CD14-positive monocyte (primary cell): Measurements from ENCODE around the gene TECPR1. TPM values are rescaled to one million over a fixed set of nuclear protein-coding genes. Genes with fewer than 3 reads are reported as not detected.
A peak's percentile ranks its signal among the peaks of the same experiment; 100 is the strongest.

Source experiments
- DNase-seq, 3 donors: peaks; one replicate each; pipeline ENCODE4 v3.0.0-alpha.2; 2011 to 2022
- H2AFZ ChIP-seq: 2 replicates; pipeline ENCODE4 v1.6.0; 2012; ENCODE audit warnings: mild to moderate bottlenecking, low read depth, low read length, inconsistent platforms; ENCODE audit not compliant: insufficient read depth, poor library complexity, severe bottlenecking
- H3K27ac ChIP-seq, 2 donors: 1 replicate in 1 of 2; 2 replicates in 1 of 2; pipeline ENCODE4 v1.5.1; 2012 to 2013; ENCODE audit warnings: low read length in 2 of 2, control low read depth in 1 of 2, inconsistent platforms in 1 of 2, low read depth in 1 of 2, mild to moderate bottlenecking in 1 of 2
- H3K27me3 ChIP-seq, 2 donors: one replicate each; pipeline versions ENCODE4 v1.6.0 to v1.6.1; 2011 to 2013; ENCODE audit warnings: low read length in 2 of 2; ENCODE audit not compliant: control insufficient read depth in 2 of 2, insufficient read depth in 2 of 2
- H3K36me3 ChIP-seq, 2 donors: replicated peaks in 1 of 2; 1 replicate in 1 of 2; 2 replicates in 1 of 2; pipeline versions ENCODE4 v1.5.1 to v1.6.1; 2012 to 2013; ENCODE audit warnings: low read length in 2 of 2, control low read depth in 1 of 2, inconsistent platforms in 1 of 2, mild to moderate bottlenecking in 1 of 2; ENCODE audit not compliant: insufficient read depth in 2 of 2, control insufficient read depth in 1 of 2
- H3K4me1 ChIP-seq, 2 donors: 1 replicate in 1 of 2; 2 replicates in 1 of 2; pipeline versions ENCODE4 v1.5.1 to v1.6.1; 2012 to 2013; ENCODE audit warnings: low read length in 2 of 2, control low read depth in 1 of 2, inconsistent platforms in 1 of 2, mild to moderate bottlenecking in 1 of 2, moderate library complexity in 1 of 2; ENCODE audit not compliant: insufficient read depth in 2 of 2, control insufficient read depth in 1 of 2
- H3K4me2 ChIP-seq: replicated peaks from 2 replicates; pipeline ENCODE3; 2012; ENCODE audit warnings: low read length, moderate library complexity, mild to moderate bottlenecking; ENCODE audit not compliant: poor library complexity, severe bottlenecking; ENCODE audit errors: extremely low read depth
- H3K4me3 ChIP-seq, 3 experiments: fragments of 200-600 bp in 1 of 3; sonication (generic) in 1 of 3; replicated peaks in 1 of 3; 1 replicate in 2 of 3; 2 replicates in 1 of 3; pipeline ENCODE4 v1.5.1; 2011 to 2013; ENCODE audit warnings: low read length in 3 of 3, mild to moderate bottlenecking in 3 of 3, control low read depth in 2 of 3, low read depth in 2 of 3, inconsistent platforms in 1 of 3, moderate library complexity in 1 of 3
- H3K79me2 ChIP-seq: 2 replicates; pipeline ENCODE4 v1.6.0; 2012; ENCODE audit warnings: mild to moderate bottlenecking, control low read depth, inconsistent platforms, low read length, moderate library complexity; ENCODE audit not compliant: insufficient read depth
- H3K9ac ChIP-seq: 2 replicates; pipeline ENCODE4 v1.6.0; 2017; ENCODE audit warnings: low read length, mild to moderate bottlenecking; ENCODE audit not compliant: insufficient read depth, poor library complexity, severe bottlenecking
- H3K9me3 ChIP-seq, 2 donors: replicated peaks in 1 of 2; 1 replicate in 1 of 2; 2 replicates in 1 of 2; pipeline versions ENCODE4 v1.5.1 to v1.6.1; 2012 to 2013; ENCODE audit warnings: low read length in 2 of 2, control low read depth in 1 of 2; ENCODE audit not compliant: control insufficient read depth in 1 of 2, insufficient read depth in 1 of 2
- H4K20me1 ChIP-seq: 2 replicates; pipeline ENCODE4 v1.6.0; 2012; ENCODE audit warnings: mild to moderate bottlenecking, low read length, control low read depth, moderate library complexity; ENCODE audit not compliant: insufficient read depth
- H3K27ac Mint-ChIP-seq, 7 donors: one replicate each; pipeline ENCODE4 v1.8.0; 2020; ENCODE audit warnings: mild to moderate bottlenecking in 7 of 7, mixed read lengths in 7 of 7, moderate library complexity in 6 of 7, inconsistent platforms in 2 of 7
- H3K27me3 Mint-ChIP-seq, 3 donors: one replicate each; pipeline ENCODE4 v1.8.0; 2021 to 2022; ENCODE audit warnings: low read depth in 3 of 3, mild to moderate bottlenecking in 3 of 3, mixed read lengths in 3 of 3, moderate library complexity in 3 of 3, inconsistent platforms in 1 of 3
- H3K36me3 Mint-ChIP-seq, 2 donors: one replicate each; pipeline ENCODE4 v1.8.0; 2020; ENCODE audit warnings: mixed read lengths in 2 of 2, inconsistent platforms in 1 of 2, mild to moderate bottlenecking in 1 of 2
- H3K4me1 Mint-ChIP-seq: one replicate; pipeline ENCODE4 v1.8.0; 2020; ENCODE audit warnings: mild to moderate bottlenecking, mixed read lengths
- H3K4me3 Mint-ChIP-seq, 2 donors: one replicate each; pipeline ENCODE4 v1.8.0; 2020; ENCODE audit warnings: mild to moderate bottlenecking in 2 of 2, mixed read lengths in 2 of 2, moderate library complexity in 1 of 2
- H3K9me3 Mint-ChIP-seq, 7 donors: one replicate each; pipeline ENCODE4 v1.8.0; 2020 to 2022; ENCODE audit warnings: mixed read lengths in 7 of 7, mild to moderate bottlenecking in 6 of 7, moderate library complexity in 6 of 7, inconsistent platforms in 2 of 7
- CTCF ChIP-seq: fragments of 200-600 bp; IDR thresholded peaks from one replicate; pipeline ENCODE4 v1.8.0; 2022; ENCODE audit warnings: antibody characterized with exemption, mild to moderate bottlenecking
- WGBS: methylation state at CpG from one replicate; pipeline ENCODE4 v1.1.5; 2013; ENCODE audit warnings: missing lambda C conversion rate; ENCODE audit not compliant: insufficient coverage; 5-methylcytosine and 5-hydroxymethylcytosine counted together
- intact Hi-C, 2 donors: fragments of 100-400 bp; cut with micrococcal nuclease; formaldehyde crosslinking; loops; one replicate each; pipeline versions ENCODE4 v1.15.0 to v1.15.1; 2023
- polyA plus RNA-seq, 3 donors: library from polyadenylated mRNA; depleted of rRNA in 1 of 3; unstranded in 2 of 3; stranded (reverse) in 1 of 3; fragments of 300-500 nt in 2 of 3; fragments of >200 nt in 1 of 3; fragmentation: Illumina TruSeq in 2 of 3; gene quantifications; 1 replicate in 2 of 3; 2 replicates in 1 of 3; pipeline ENCODE4 v1.2.3, GENCODE V29; 2012 to 2021

The TECPR1 gene
- polyA plus RNA-seq, 3 donors: 5.7 to 20.0 (median 10.2) TPM

GRCh38 chr7:98213888-98214810 is 37.9 kb downstream of the TECPR1 start:
- peaks cover 6% of the 10 kb centered on the region in 2 donors for H3K4me1 ChIP-seq
- no peak overlapping the region for H2AFZ ChIP-seq
- TF ChIP-seq CTCF: no peak
- no peak overlapping the region for H3K9ac ChIP-seq
- peaks cover 9% of the 10 kb centered on the region for H3K4me1 Mint-ChIP-seq
- H3K9me3 Mint-ChIP-seq: peaks cover 0 to 11% (median 5%) of the 10 kb centered on the region in 7 donors
- peaks cover 24% of the 10 kb centered on the region for H4K20me1 ChIP-seq
- peaks cover 24 to 28% of the 10 kb centered on the region in 2 donors for H3K36me3 Mint-ChIP-seq
- H3K4me3 ChIP-seq: no peak overlapping the region
- H3K27me3 ChIP-seq: peaks cover 0 to 26% of the 10 kb centered on the region in 2 donors
- peak overlapping the region in 1 of 7 donors; percentile 33 for H3K27ac Mint-ChIP-seq
- H3K9me3 ChIP-seq: no peaks in the 10 kb centered on the region
- H3K4me3 Mint-ChIP-seq: no peak overlapping the region
- no peak overlapping the region for H3K4me2 ChIP-seq
- WGBS: 96% methylated on average over 22 of the region's 25 CpGs
- no peak for DNase-seq
- peaks cover 25 to 28% of the 10 kb centered on the region in 2 donors for H3K36me3 ChIP-seq
- no peaks in the 10 kb centered on the region for H3K79me2 ChIP-seq
- intact Hi-C loops: no loop called here
- no peak overlapping the region for H3K27ac ChIP-seq
- H3K27me3 Mint-ChIP-seq: peaks cover 19 to 34% (median 22%) of the 10 kb centered on the region in 3 donors

DNA sequence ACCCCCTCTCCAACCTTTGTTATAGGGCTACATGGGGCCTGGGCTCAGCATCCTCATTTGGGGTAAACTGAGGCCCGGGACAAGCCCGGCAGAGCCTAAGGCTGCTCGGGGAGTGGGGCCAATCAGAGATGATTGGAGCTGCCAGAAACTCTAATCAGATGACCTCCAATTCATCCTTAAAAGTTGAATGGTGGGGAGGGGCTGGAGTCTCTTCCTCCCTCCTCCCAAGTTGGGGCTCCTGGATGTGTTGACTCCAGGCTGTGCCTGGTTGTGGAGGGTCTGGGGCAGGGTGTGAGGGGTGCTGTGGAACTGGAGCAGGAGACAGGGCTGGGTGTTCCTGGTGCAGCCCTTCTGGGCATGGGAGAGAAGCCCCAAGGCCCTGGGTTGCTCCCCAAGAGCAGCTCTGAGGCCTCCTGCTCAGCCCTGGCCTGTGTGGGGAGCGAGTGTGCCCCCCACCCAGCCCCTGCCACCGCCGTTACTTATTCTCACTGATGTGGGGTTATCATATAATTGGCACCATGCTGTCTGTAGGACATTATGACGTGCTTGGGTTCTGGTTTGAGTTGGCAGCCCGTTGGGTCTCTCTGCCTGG is 38.6 kb downstream of the TECPR1 start:
- Histone ChIP-seq H3K27ac (no peak overlapping the region), H3K27me3 (peaks cover 0 to 26% of the 10 kb centered on the region in 2 donors), H3K4me3 (no peak overlapping the region), H3K4me1 (peaks cover 6% of the 10 kb centered on the region in 2 donors), H3K9ac (no peak overlapping the region), H2AFZ (no peak overlapping the region), H3K4me2 (no peak overlapping the region), H3K9me3 (no peaks in the 10 kb centered on the region), H3K36me3 (peaks cover 25 to 28% of the 10 kb centered on the region in 2 donors), H3K79me2 (no peaks in the 10 kb centered on the region), H4K20me1 (peaks cover 17% of the 10 kb centered on the region)
- no peak for TF ChIP-seq CTCF
- H3K27ac Mint-ChIP-seq: no peak overlapping the region
- peaks cover 8% of the 10 kb centered on the region for H3K4me1 Mint-ChIP-seq
- H3K27me3 Mint-ChIP-seq: peaks cover 19 to 36% (median 23%) of the 10 kb centered on the region in 3 donors
- H3K4me3 Mint-ChIP-seq: no peak overlapping the region
- WGBS: 90% methylated on average over 2 of the region's 8 CpGs
- H3K9me3 Mint-ChIP-seq: peaks cover 0 to 11% (median 5%) of the 10 kb centered on the region in 7 donors
- intact Hi-C loops: no loop called here
- peaks cover 29 to 30% of the 10 kb centered on the region in 2 donors for H3K36me3 Mint-ChIP-seq
- no peak for DNase-seq
